Measurements from ENCODE around the gene LSR. TPM values are rescaled to one million over a fixed set of nuclear protein-coding genes. Genes with fewer than 3 reads are reported as not detected.

The LSR gene
- total and polyA plus RNA-seq, 2 of the 4 experiments (the other 2 are of a cell fraction) = 0.18 to 0.44 TPM

DNA sequence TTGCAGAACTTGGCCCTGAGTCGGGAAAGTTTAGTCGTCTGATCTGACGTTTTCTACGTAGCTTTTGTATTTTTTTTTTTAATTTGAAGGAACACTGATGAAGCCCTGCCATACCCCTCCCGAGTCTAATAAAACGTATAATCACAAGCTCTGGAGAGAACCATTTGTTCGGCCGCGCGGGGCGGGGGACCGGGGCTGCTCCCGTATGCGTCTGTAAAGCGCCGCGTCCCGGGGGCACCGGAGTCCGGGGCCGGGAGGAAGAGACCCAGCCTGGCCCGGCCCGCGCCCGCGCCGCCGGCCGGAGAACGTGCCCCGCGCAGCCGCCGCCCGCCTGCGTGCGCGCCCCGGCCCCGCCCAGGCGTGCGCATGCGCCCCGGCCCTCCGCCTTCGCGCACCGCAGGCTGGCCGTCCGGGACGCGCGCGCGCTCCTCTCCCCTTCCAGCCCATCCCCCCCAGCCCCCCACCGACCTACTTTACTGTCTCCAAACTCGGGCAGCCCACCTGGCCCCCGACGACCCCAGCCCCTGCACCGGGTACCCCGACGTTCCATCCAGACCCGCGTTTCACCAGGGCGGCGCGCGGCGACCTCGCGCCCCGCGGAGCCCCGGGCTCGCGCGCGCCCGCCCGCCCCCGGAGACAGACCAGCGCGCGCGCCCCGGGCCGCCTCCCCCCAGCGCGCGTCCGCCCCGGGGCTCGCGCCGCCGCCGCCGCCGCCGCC, 19.2 kb downstream of the LSR start:
- Histone ChIP-seq H3K27me3 (ENCODE audit: control insufficient read depth, insufficient read depth, low read length) (no peaks in the 10 kb centered on the region), H3K4me2 (ENCODE audit: low read depth, low read length) (peak overlapping the region; percentile 54), H2BK15ac (ENCODE audit: low read depth, low read length) (no peak overlapping the region; the same call in 2 of the 3 replicates), H3K4ac (ENCODE audit: low read depth, low read length) (peak overlapping the region; percentile 87), H3K9me3 (ENCODE audit: control insufficient read depth, insufficient read depth, low read length) (no peaks in the 10 kb centered on the region), H3K4me1 (ENCODE audit: control insufficient read depth, insufficient read depth, low read length) (peaks cover 7% of the 10 kb centered on the region), H3K36me3 (ENCODE audit: control insufficient read depth, insufficient read depth, low read length) (peaks cover 27% of the 10 kb centered on the region), H3K4me3 (ENCODE audit: insufficient read depth, low read depth, low read length) (peak overlapping the region; percentile 73), H3K79me1 (ENCODE audit: low read depth in 1 of 2, low read length in 2 of 2) (peaks cover 14 to 42% of the 10 kb centered on the region in 2 experiments), H2BK20ac (ENCODE audit: low read depth, low read length) (no peak overlapping the region), H3K56ac (ENCODE audit: extremely low read depth, insufficient read depth, low read length) (peak overlapping the region; percentile 99), H4K8ac (ENCODE audit: low read depth in 2 of 2, low read length in 2 of 2) (peak overlapping the region; percentile 98 to 100), H3K27ac (ENCODE audit: insufficient read depth, low read length) (peak overlapping the region; percentile 95), H4K20me1 (ENCODE audit: insufficient read depth, low read length) (no peaks in the 10 kb centered on the region), H2BK5ac (ENCODE audit: low read depth, low read length, poor library complexity, severe bottlenecking) (peak overlapping the region; percentile 92), H3K9me1 (ENCODE audit: insufficient read depth, low read length) (peaks cover 8% of the 10 kb centered on the region), H4K5ac (ENCODE audit: low read depth, low read length) (peak overlapping the region; percentile 65), H2AFZ (replicated peaks; ENCODE audit: low read length, poor library complexity) (peak overlapping the region; percentile 95), H2BK120ac (ENCODE audit: low read depth, low read length) (peak overlapping the region; percentile 79; the same call in 1 of the 2 replicates), H3K18ac (ENCODE audit: low read depth, low read length) (peak overlapping the region; percentile 42), H3K14ac (replicated peaks; ENCODE audit: low read depth, low read length) (peak overlapping the region; percentile 86), H2AK5ac (ENCODE audit: low read depth, low read length) (peak overlapping the region; percentile 98), H4K91ac (ENCODE audit: insufficient read depth, low read depth, low read length) (peak overlapping the region; percentile 89), H2AK9ac (replicated peaks; ENCODE audit: low read depth, low read length, poor library complexity) (peak overlapping the region; percentile 99), H3K23ac (ENCODE audit: low read depth, low read length) (peak overlapping the region; percentile 83), H3K9ac (ENCODE audit: low read depth, low read length) (peak overlapping the region; percentile 92)
- ATAC-seq (ENCODE audit: low read depth) (peak; percentile 69), DNase-seq (peak; percentile 67)
- TF ChIP-seq, protein P1, sequence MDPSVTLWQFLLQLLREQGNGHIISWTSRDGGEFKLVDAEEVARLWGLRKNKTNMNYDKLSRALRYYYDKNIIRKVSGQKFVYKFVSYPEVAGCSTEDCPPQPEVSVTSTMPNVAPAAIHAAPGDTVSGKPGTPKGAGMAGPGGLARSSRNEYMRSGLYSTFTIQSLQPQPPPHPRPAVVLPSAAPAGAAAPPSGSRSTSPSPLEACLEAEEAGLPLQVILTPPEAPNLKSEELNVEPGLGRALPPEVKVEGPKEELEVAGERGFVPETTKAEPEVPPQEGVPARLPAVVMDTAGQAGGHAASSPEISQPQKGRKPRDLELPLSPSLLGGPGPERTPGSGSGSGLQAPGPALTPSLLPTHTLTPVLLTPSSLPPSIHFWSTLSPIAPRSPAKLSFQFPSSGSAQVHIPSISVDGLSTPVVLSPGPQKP (IDR thresholded peaks at IDR 0.05; ENCODE audit: borderline replicate concordance, low read depth, low read length) = no peak
- peak; percentile 56 for TF ChIP-seq POLR2A (IDR thresholded peaks at IDR 0.05; ENCODE audit: low read depth, low read length)
- TF ChIP-seq RAD21 (IDR thresholded peaks at IDR 0.05; ENCODE audit: low read length) = no peak
- peak; percentile 29; the same call in 1 of the 2 replicates for TF ChIP-seq BHLHE40 (IDR thresholded peaks at IDR 0.05; ENCODE audit: low read depth, low read length)
- CTCF ChIA-PET = interaction anchor here (0.6 kb wide), 1 partner anchor 60 kb away, joined by 3 read pairs; no protein-coding TSS in a partner anchor
- POLR2A ChIA-PET (ENCODE audit: unreplicated experiment) = interaction anchor here (0.6 kb wide), 4 partner anchors 10 to 488 kb away, joined by 3 to 10 read pairs (median 4); no protein-coding TSS in a partner anchor
- 0% methylated on average over 5 of the region's 100 CpGs; no CpG with 5 or more reads in 1 of the 2 experiments for WGBS, 2 experiments (ENCODE audit: extremely low coverage in 2 of 2, insufficient read length in 1 of 2)
- BruUV-seq (replicated peaks) = no TSS peak
- in situ Hi-C loops (cut with MboI; ENCODE audit: low sequenced_read_pairs) = no loop called here
- intact Hi-C loops (cut with micrococcal nuclease) = loop anchor here (2.0 to 5.0 kb wide), 2 partner anchors 126 to 201 kb away; partner anchors contain the start of gene FXYD7
- dilution Hi-C loops (cut with HindIII; ENCODE audit: low sequenced_read_pairs, unreplicated experiment) = no loop called here

Measured in IMR-90 (cell line).